DMS153 treated with DMSO at 0.1 percent for 48 hours (cell line): ENCODE results near the gene IFNAR1.
"Not testable (repeated sequence)": the region's sequence is repeated elsewhere in the genome, so short reads cannot be mapped to it uniquely, and the experiment has no call there.

ENCODE experiments used
- DNase-seq: peaks from one replicate; lab custom pipeline; 2025; ENCODE audit not compliant: unreplicated experiment; lab: John Stamatoyannopoulos, UW

The IFNAR1 gene

GRCh38 chr21:33374450-33375096 lies 49.8 kb downstream of the IFNAR1 start:
- DNase-seq, result no peak

- DNase-seq, result no peak
These were observed 50.4 kb downstream of the IFNAR1 start for GRCh38 chr21:33375101-33375644.

GRCh38 chr21:33377221-33377920 lies 52.6 kb downstream of the IFNAR1 start:
- DNase-seq, result no peak

GRCh38 chr21:33378081-33378480 lies 53.3 kb downstream of the IFNAR1 start:
- DNase-seq, result no peak

GRCh38 chr21:33379934-33380333 lies 55.2 kb downstream of the IFNAR1 start:
- DNase-seq, result not testable (repeated sequence)

GRCh38 chr21:33380483-33380998 lies 55.8 kb downstream of the IFNAR1 start:
- peak; percentile 12 for DNase-seq

- not testable (repeated sequence) for DNase-seq
These were observed 56.6 kb downstream of the IFNAR1 start for GRCh38 chr21:33381381-33381780.

DNA sequence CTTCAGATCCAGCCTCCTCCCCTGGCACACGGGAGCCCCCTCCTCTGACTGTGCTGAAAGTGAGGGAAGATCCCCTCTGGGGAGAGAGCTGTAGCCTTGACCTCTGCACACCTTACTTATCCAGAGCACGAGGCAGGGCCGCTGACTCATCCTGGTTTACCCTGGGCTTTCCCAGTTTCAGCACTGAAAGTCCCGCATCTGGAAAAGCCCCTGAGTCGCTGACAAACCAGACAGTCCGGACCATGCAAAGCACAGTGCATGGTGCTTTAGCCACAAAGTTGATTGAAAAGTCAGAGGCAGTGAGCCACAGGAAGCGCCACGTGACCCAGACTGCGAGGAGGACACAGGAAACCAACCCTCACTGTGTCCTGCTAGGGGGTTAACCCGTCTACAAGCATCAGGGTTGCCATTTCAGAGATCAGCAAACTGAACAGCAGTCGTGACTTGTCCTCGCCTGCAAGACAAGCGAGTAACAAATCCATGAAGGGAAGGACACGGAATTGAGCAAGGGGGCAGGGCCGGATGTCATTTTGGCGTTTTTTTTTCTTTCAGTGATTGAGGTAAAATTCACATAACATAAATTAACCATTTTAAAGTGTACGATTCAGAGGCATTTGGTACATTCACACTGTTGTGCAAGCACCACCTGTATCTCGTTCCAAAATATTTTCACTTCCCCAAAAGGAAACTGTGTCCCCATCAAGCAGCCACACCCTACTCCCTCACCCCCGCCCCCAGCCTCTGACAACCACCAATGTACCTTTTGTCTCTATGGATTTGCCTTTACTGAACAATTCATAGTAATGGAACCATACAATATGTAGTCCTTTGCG lies 58.5 kb downstream of the IFNAR1 start:
- DNase-seq, result no peak

- DNase-seq, result no peak
These were observed 60.1 kb downstream of the IFNAR1 start for GRCh38 chr21:33384841-33385331.

GRCh38 chr21:33386222-33386784 lies 61.5 kb downstream of the IFNAR1 start:
- no peak for DNase-seq

GRCh38 chr21:33387294-33387693 lies 62.5 kb downstream of the IFNAR1 start:
- no peak for DNase-seq

DNA sequence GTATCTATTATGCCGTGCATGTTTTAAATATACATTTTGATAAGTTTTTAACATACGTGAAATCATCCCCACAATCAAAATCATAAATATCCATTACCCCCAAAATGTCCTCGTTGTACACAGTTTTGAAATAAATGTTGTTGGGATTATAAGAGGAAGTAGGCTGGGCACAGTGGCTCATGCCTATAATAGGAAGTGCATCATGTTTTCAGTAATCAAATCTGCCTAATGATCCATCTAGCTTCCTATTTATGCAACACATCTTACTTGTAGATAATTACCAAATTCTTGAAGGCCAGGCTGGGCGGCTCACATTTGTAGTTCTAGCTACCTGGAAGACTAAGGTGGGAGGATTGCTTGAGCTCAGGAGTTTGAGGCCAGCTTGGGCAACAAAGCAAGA lies 63.4 kb downstream of the IFNAR1 start:
- DNase-seq, result no peak

- no peak for DNase-seq
These were observed 65.7 kb downstream of the IFNAR1 start for GRCh38 chr21:33390479-33390878.

DNA sequence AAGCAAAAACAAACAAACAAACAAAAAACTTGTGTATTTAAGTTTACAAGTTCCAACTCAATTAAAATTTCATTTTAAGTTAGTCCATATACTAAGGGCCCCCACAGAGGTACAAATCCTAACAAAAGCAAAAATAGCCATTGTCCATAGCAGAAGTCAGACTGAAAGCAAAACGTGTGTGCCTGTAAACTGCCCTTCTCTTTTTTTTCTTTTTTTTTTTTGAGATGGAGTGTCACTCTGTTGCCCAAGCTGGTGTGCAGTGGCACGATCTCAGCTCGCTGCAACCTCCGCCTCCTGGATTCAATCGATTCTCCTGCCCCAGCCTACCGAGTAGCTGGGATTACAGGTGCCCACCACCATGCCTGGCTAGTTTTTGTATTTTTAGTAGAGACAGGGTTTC lies 66.9 kb downstream of the IFNAR1 start:
- DNase-seq, result no peak

- DNase-seq, result no peak
These were observed 67.7 kb downstream of the IFNAR1 start for GRCh38 chr21:33392284-33392985.

- no peak for DNase-seq
These were observed 68.6 kb downstream of the IFNAR1 start for GRCh38 chr21:33393348-33393747.

DNA sequence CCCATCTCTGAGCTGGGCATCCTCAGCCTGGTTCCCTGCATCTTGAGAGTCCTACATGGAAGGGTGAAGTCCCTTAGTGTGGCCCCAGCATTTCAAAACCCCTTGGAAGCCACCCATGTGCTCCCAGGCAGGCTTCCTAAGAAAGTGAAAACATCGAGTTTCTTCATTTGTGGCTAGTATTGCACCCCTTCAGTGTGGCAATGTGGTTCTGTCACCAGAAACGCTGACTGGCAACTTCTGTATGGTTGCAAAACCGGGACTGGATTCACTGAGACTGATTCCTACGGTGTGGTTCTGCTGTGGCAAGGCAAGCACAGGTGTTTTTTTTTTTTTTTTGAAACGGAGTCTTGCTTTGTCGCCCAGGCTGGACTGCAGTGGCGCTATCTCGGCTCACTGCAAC lies 69.5 kb downstream of the IFNAR1 start:
- DNase-seq, result no peak

- DNase-seq, result no peak
These were observed 71.1 kb downstream of the IFNAR1 start for GRCh38 chr21:33395891-33396331.

DNA sequence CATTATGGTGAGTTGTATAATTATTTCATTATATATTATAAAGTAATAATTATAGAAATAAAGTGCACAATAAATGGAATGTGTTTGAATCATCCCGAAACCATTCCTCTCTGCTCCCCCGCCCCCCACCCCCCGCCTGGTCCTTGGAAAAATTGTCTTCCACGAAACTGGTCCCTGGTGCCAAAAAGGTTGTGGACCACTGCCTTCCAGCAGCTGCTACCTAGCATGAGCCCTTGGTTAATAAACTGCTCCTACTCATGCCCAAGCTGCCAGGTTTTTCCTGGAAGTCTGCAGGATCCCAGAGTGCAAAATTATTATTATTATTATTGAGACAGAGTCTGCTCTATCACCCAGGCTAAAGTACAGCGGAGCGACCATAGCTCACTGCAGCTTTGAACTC lies 71.7 kb downstream of the IFNAR1 start:
- DNase-seq, result no peak

DNA sequence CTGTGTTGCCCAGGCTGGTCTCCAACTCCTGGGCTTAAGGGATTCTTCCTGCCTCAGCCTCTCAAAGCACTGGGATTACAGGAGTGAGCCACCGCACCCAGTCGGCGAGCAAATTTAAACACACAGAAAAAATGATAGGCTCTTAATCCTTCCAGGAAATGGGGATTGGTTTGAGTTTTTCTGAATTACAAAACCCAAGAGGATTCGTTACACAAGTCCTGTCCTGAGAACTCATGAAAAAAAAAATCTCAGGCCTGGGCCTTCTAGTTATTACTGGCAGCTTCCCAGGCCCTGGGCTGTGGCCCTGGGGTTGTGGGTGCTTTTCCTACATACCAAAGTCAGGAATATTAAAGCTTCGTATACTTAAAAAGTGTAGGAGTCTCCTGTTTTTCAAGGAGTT lies 72.2 kb downstream of the IFNAR1 start:
- DNase-seq, result no peak
